ENCODE data around the gene TMEM221.
"Not testable (repeated sequence)": the region's sequence is repeated elsewhere in the genome, so short reads cannot be mapped to it uniquely, and the experiment has no call there.

- TF ChIP-seq CTCF (IDR thresholded peaks at IDR 0.05 in 2 of 3, conservative IDR thresholded peaks at IDR 0.05 in 1 of 3; ENCODE audit: control insufficient read depth in 2 of 3, extremely low read depth in 1 of 3, insufficient read depth in 1 of 3, low read depth in 3 of 3, low read length in 3 of 3); NR2C2 (IDR thresholded peaks at IDR 0.05; ENCODE audit: borderline replicate concordance, control insufficient read depth, insufficient read length, low read depth); ATF7 (IDR thresholded peaks at IDR 0.05; ENCODE audit: low read depth); RAD21 (IDR thresholded peaks at IDR 0.05; ENCODE audit: insufficient read depth, low read depth, low read length); GABPA (IDR thresholded peaks at IDR 0.05; ENCODE audit: low read depth); PAX5 (IDR thresholded peaks at IDR 0.05; ENCODE audit: borderline replicate concordance, low read depth, low read length); USF2 (IDR thresholded peaks at IDR 0.05; ENCODE audit: borderline replicate concordance, low read depth, low read length); NFIC (IDR thresholded peaks at IDR 0.05; ENCODE audit: low read depth, low read length); EZH2 (IDR thresholded peaks at IDR 0.05; ENCODE audit: borderline replicate concordance, control insufficient read depth, low read depth, low read length); MTA2 (IDR thresholded peaks at IDR 0.05; ENCODE audit: low read depth); YBX1 (IDR thresholded peaks at IDR 0.05); ESRRA (IDR thresholded peaks at IDR 0.05; ENCODE audit: low read length): not testable (repeated sequence)
- TF ChIP-seq, protein P1, sequence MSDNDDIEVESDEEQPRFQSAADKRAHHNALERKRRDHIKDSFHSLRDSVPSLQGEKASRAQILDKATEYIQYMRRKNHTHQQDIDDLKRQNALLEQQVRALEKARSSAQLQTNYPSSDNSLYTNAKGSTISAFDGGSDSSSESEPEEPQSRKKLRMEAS (IDR thresholded peaks at IDR 0.05; ENCODE audit: low read depth, low read length) = not testable (repeated sequence)
- TF ChIP-seq, protein P2, sequence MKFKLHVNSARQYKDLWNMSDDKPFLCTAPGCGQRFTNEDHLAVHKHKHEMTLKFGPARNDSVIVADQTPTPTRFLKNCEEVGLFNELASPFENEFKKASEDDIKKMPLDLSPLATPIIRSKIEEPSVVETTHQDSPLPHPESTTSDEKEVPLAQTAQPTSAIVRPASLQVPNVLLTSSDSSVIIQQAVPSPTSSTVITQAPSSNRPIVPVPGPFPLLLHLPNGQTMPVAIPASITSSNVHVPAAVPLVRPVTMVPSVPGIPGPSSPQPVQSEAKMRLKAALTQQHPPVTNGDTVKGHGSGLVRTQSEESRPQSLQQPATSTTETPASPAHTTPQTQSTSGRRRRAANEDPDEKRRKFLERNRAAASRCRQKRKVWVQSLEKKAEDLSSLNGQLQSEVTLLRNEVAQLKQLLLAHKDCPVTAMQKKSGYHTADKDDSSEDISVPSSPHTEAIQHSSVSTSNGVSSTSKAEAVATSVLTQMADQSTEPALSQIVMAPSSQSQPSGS (IDR thresholded peaks at IDR 0.05; ENCODE audit: low read length) = not testable (repeated sequence)
Observed at GRCh38 chr19:17475011-17475540, 26.6 kb upstream of the TMEM221 start.
